CD14-positive monocyte (primary cell): Measurements from ENCODE around the gene TMCC1. TPM values are rescaled to one million over a fixed set of nuclear protein-coding genes. Genes with fewer than 3 reads are reported as not detected.
A peak's percentile ranks its signal among the peaks of the same experiment; 100 is the strongest.

Experiments used
- DNase-seq, 3 donors: peaks; one replicate each; pipeline ENCODE4 v3.0.0-alpha.2; 2011 to 2022
- H2AFZ ChIP-seq: 2 replicates; pipeline ENCODE4 v1.6.0; 2012; ENCODE audit warnings: mild to moderate bottlenecking, low read depth, low read length, inconsistent platforms; ENCODE audit not compliant: insufficient read depth, poor library complexity, severe bottlenecking
- H3K27ac ChIP-seq, 2 donors: 1 replicate in 1 of 2; 2 replicates in 1 of 2; pipeline ENCODE4 v1.5.1; 2012 to 2013; ENCODE audit warnings: low read length in 2 of 2, control low read depth in 1 of 2, inconsistent platforms in 1 of 2, low read depth in 1 of 2, mild to moderate bottlenecking in 1 of 2
- H3K27me3 ChIP-seq, 2 donors: one replicate each; pipeline versions ENCODE4 v1.6.0 to v1.6.1; 2011 to 2013; ENCODE audit warnings: low read length in 2 of 2; ENCODE audit not compliant: control insufficient read depth in 2 of 2, insufficient read depth in 2 of 2
- H3K36me3 ChIP-seq, 2 donors: replicated peaks in 1 of 2; 1 replicate in 1 of 2; 2 replicates in 1 of 2; pipeline versions ENCODE4 v1.5.1 to v1.6.1; 2012 to 2013; ENCODE audit warnings: low read length in 2 of 2, control low read depth in 1 of 2, inconsistent platforms in 1 of 2, mild to moderate bottlenecking in 1 of 2; ENCODE audit not compliant: insufficient read depth in 2 of 2, control insufficient read depth in 1 of 2
- H3K4me1 ChIP-seq, 2 donors: 1 replicate in 1 of 2; 2 replicates in 1 of 2; pipeline versions ENCODE4 v1.5.1 to v1.6.1; 2012 to 2013; ENCODE audit warnings: low read length in 2 of 2, control low read depth in 1 of 2, inconsistent platforms in 1 of 2, mild to moderate bottlenecking in 1 of 2, moderate library complexity in 1 of 2; ENCODE audit not compliant: insufficient read depth in 2 of 2, control insufficient read depth in 1 of 2
- H3K4me2 ChIP-seq: replicated peaks from 2 replicates; pipeline ENCODE3; 2012; ENCODE audit warnings: low read length, moderate library complexity, mild to moderate bottlenecking; ENCODE audit not compliant: poor library complexity, severe bottlenecking; ENCODE audit errors: extremely low read depth
- H3K4me3 ChIP-seq, 3 experiments: fragments of 200-600 bp in 1 of 3; sonication (generic) in 1 of 3; replicated peaks in 1 of 3; 1 replicate in 2 of 3; 2 replicates in 1 of 3; pipeline ENCODE4 v1.5.1; 2011 to 2013; ENCODE audit warnings: low read length in 3 of 3, mild to moderate bottlenecking in 3 of 3, control low read depth in 2 of 3, low read depth in 2 of 3, inconsistent platforms in 1 of 3, moderate library complexity in 1 of 3
- H3K79me2 ChIP-seq: 2 replicates; pipeline ENCODE4 v1.6.0; 2012; ENCODE audit warnings: mild to moderate bottlenecking, control low read depth, inconsistent platforms, low read length, moderate library complexity; ENCODE audit not compliant: insufficient read depth
- H3K9ac ChIP-seq: 2 replicates; pipeline ENCODE4 v1.6.0; 2017; ENCODE audit warnings: low read length, mild to moderate bottlenecking; ENCODE audit not compliant: insufficient read depth, poor library complexity, severe bottlenecking
- H3K9me3 ChIP-seq, 2 donors: replicated peaks in 1 of 2; 1 replicate in 1 of 2; 2 replicates in 1 of 2; pipeline versions ENCODE4 v1.5.1 to v1.6.1; 2012 to 2013; ENCODE audit warnings: low read length in 2 of 2, control low read depth in 1 of 2; ENCODE audit not compliant: control insufficient read depth in 1 of 2, insufficient read depth in 1 of 2
- H4K20me1 ChIP-seq: 2 replicates; pipeline ENCODE4 v1.6.0; 2012; ENCODE audit warnings: mild to moderate bottlenecking, low read length, control low read depth, moderate library complexity; ENCODE audit not compliant: insufficient read depth
- H3K27ac Mint-ChIP-seq, 7 donors: one replicate each; pipeline ENCODE4 v1.8.0; 2020; ENCODE audit warnings: mild to moderate bottlenecking in 7 of 7, mixed read lengths in 7 of 7, moderate library complexity in 6 of 7, inconsistent platforms in 2 of 7
- H3K27me3 Mint-ChIP-seq, 3 donors: one replicate each; pipeline ENCODE4 v1.8.0; 2021 to 2022; ENCODE audit warnings: low read depth in 3 of 3, mild to moderate bottlenecking in 3 of 3, mixed read lengths in 3 of 3, moderate library complexity in 3 of 3, inconsistent platforms in 1 of 3
- H3K36me3 Mint-ChIP-seq, 2 donors: one replicate each; pipeline ENCODE4 v1.8.0; 2020; ENCODE audit warnings: mixed read lengths in 2 of 2, inconsistent platforms in 1 of 2, mild to moderate bottlenecking in 1 of 2
- H3K4me1 Mint-ChIP-seq: one replicate; pipeline ENCODE4 v1.8.0; 2020; ENCODE audit warnings: mild to moderate bottlenecking, mixed read lengths
- H3K4me3 Mint-ChIP-seq, 2 donors: one replicate each; pipeline ENCODE4 v1.8.0; 2020; ENCODE audit warnings: mild to moderate bottlenecking in 2 of 2, mixed read lengths in 2 of 2, moderate library complexity in 1 of 2
- H3K9me3 Mint-ChIP-seq, 7 donors: one replicate each; pipeline ENCODE4 v1.8.0; 2020 to 2022; ENCODE audit warnings: mixed read lengths in 7 of 7, mild to moderate bottlenecking in 6 of 7, moderate library complexity in 6 of 7, inconsistent platforms in 2 of 7
- WGBS: methylation state at CpG from one replicate; pipeline ENCODE4 v1.1.5; 2013; ENCODE audit warnings: missing lambda C conversion rate; ENCODE audit not compliant: insufficient coverage; 5-methylcytosine and 5-hydroxymethylcytosine counted together
- intact Hi-C, 2 donors: fragments of 100-400 bp; cut with micrococcal nuclease; formaldehyde crosslinking; loops; one replicate each; pipeline versions ENCODE4 v1.15.0 to v1.15.1; 2023
- polyA plus RNA-seq, 3 donors: library from polyadenylated mRNA; depleted of rRNA in 1 of 3; unstranded in 2 of 3; stranded (reverse) in 1 of 3; fragments of 300-500 nt in 2 of 3; fragments of >200 nt in 1 of 3; fragmentation: Illumina TruSeq in 2 of 3; gene quantifications; 1 replicate in 2 of 3; 2 replicates in 1 of 3; pipeline ENCODE4 v1.2.3, GENCODE V29; 2012 to 2021
- TF ChIP-seq, protein P1 (sequence below): fragments of 200-600 bp; IDR thresholded peaks from one replicate; pipeline ENCODE4 v1.8.0; 2022; ENCODE audit warnings: antibody characterized with exemption, mild to moderate bottlenecking

Gene TMCC1
- polyA plus RNA-seq, 3 donors: 5.0 to 10.2 (median 5.0) TPM

DNA sequence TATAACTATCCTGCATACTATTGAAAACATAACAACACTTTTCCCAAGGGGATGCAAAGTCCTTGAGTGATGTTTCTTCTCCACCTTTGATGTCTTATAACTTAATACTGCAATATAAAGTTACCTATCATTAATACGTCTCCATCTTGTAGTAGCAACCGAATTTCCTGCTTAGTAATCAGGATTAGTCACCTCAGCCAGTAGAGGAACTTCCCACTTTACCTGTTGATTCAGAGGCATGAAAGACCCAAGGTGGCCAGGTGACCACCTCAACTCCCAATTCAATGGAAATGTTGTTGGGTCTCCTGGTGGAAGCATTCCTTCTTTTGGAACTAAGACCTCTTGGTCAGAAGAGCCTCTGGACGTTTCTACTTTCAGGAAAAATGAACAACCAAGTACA lies 3.5 kb upstream of the TMCC1 start:
- Histone ChIP-seq H3K27ac (no peak overlapping the region), H4K20me1 (no peaks in the 10 kb centered on the region), H3K4me1 (peaks cover 16 to 20% of the 10 kb centered on the region in 2 donors), H3K36me3 (no peaks in the 10 kb centered on the region), H3K9ac (no peak overlapping the region), H2AFZ (no peak overlapping the region), H3K27me3 (no peaks in the 10 kb centered on the region), H3K4me2 (no peak overlapping the region), H3K9me3 (peaks cover 21 to 22% of the 10 kb centered on the region in 2 donors), H3K79me2 (peaks cover 21% of the 10 kb centered on the region), H3K4me3 (no peak overlapping the region)
- Mint-ChIP-seq H3K27ac (peak overlapping the region in 1 of 7 donors; percentile 36), H3K4me3 (no peak overlapping the region), H3K9me3 (peaks cover 10 to 24% (median 21%) of the 10 kb centered on the region in 7 donors), H3K4me1 (peaks cover 13% of the 10 kb centered on the region), H3K36me3 (peaks cover 5 to 12% of the 10 kb centered on the region in 2 donors), H3K27me3 (no peaks in the 10 kb centered on the region)
- DNase-seq: no peak
- intact Hi-C loops: no loop called here
- TF ChIP-seq, protein P1, sequence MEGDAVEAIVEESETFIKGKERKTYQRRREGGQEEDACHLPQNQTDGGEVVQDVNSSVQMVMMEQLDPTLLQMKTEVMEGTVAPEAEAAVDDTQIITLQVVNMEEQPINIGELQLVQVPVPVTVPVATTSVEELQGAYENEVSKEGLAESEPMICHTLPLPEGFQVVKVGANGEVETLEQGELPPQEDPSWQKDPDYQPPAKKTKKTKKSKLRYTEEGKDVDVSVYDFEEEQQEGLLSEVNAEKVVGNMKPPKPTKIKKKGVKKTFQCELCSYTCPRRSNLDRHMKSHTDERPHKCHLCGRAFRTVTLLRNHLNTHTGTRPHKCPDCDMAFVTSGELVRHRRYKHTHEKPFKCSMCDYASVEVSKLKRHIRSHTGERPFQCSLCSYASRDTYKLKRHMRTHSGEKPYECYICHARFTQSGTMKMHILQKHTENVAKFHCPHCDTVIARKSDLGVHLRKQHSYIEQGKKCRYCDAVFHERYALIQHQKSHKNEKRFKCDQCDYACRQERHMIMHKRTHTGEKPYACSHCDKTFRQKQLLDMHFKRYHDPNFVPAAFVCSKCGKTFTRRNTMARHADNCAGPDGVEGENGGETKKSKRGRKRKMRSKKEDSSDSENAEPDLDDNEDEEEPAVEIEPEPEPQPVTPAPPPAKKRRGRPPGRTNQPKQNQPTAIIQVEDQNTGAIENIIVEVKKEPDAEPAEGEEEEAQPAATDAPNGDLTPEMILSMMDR: no peak
- WGBS: no CpG with 5 or more reads among the region's 3 CpGs

DNA sequence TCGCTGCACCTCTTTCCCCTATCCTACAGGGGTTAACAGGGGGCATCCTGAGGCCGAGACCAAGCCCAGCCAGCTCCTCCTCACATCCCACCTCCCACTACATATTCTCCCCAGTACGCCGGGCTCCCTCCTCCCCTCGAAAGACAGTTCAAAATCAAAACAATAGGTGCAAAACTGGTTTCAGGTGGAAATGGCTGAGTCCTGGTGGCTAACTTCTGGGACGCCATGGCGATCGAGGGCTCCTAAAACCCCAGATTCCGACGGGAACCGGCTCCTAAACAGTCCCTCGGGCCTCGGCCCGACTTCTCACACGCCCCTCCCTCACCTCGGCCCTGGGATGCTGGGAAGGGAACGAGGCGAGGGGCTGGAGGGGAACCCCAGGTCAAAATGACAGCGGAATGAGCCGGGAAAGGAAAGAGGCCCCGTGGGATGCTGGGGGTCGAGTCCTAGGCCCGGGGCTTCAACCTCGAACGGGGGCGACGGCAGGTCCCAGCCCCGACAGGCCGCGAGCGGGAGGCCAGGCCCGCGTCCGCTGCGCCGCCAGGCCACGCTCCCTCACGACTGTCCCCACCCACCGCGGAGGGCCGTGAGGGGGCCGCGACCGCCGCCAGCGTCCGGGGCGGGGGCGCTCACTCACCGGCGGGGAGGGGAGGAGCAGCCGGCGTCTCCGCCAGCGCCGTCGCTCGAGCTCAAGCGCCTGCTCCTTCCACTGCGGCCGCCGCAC lies 492 bp downstream of the TMCC1 start:
- peaks cover 59% of the 10 kb centered on the region for H3K79me2 ChIP-seq

More for the DNA sequence above, 492 bp downstream of the TMCC1 start:
- Histone ChIP-seq H3K27ac (peak overlapping the region; percentile 75 to 93), H3K4me3 (peak overlapping the region; percentile 75 to 94 (median 80)), H3K9ac (peak overlapping the region; percentile 93), H3K27me3 (no peaks in the 10 kb centered on the region), H3K36me3 (peaks cover 0 to 12% of the 10 kb centered on the region in 2 donors), H4K20me1 (peaks cover 18% of the 10 kb centered on the region), H3K4me1 (peaks cover 39 to 43% of the 10 kb centered on the region in 2 donors), H3K4me2 (peak overlapping the region; percentile 89), H3K9me3 (peaks cover 0 to 6% of the 10 kb centered on the region in 2 donors), H2AFZ (peak overlapping the region; percentile 95)
- H3K9me3 Mint-ChIP-seq: peaks cover 0 to 5% (median 0%) of the 10 kb centered on the region in 7 donors
- peaks cover 8 to 9% of the 10 kb centered on the region in 2 donors for H3K36me3 Mint-ChIP-seq
- H3K27me3 Mint-ChIP-seq: no peaks in the 10 kb centered on the region
- TF ChIP-seq, protein P1: no peak
- intact Hi-C loops: loop anchor here (5.0 kb wide), 3 partner anchors 36 to 219 kb away; no protein-coding TSS in a partner anchor
- peaks cover 40% of the 10 kb centered on the region for H3K4me1 Mint-ChIP-seq
- WGBS: under 1% methylated on average over 36 of the region's 62 CpGs
- peak overlapping the region; percentile 83 to 95 (median 92) for H3K27ac Mint-ChIP-seq
- peak overlapping the region; percentile 91 to 93 for H3K4me3 Mint-ChIP-seq
- peak; percentile 19 to 30 (median 20) for DNase-seq
